DOHH2 (cell line): Measurements from ENCODE around the gene ANKRD9.

ENCODE experiments used
- H3F3A ChIP-seq: fragments of 200-600 bp; sonication (generic), shearing (Covaris generic); 2 replicates; pipeline ENCODE4 v1.6.0; 2016; ENCODE audit warnings: antibody characterized with exemption, mild to moderate bottlenecking; ENCODE audit not compliant: control insufficient read depth, insufficient read depth
- H3K27ac ChIP-seq: fragments of 200-600 bp; sonication (generic); 2 replicates; pipeline ENCODE4 v1.5.1; 2014; ENCODE audit warnings: low read depth, mild to moderate bottlenecking, low read length, moderate library complexity
- H3K27me3 ChIP-seq: fragments of 200-600 bp; sonication (generic); 2 replicates; pipeline ENCODE4 v1.6.1; 2014; ENCODE audit warnings: mild to moderate bottlenecking, low read length, mixed read lengths; ENCODE audit not compliant: control insufficient read depth
- H3K36me3 ChIP-seq: fragments of 200-600 bp; sonication (generic); 2 replicates; pipeline ENCODE4 v1.6.1; 2014; ENCODE audit warnings: mild to moderate bottlenecking, low read length, moderate library complexity, mixed read lengths; ENCODE audit not compliant: control insufficient read depth
- H3K4me1 ChIP-seq: fragments of 200-600 bp; sonication (generic); 2 replicates; pipeline ENCODE4 v1.6.1; 2014; ENCODE audit warnings: mild to moderate bottlenecking, low read length, mixed read lengths; ENCODE audit not compliant: control insufficient read depth
- H3K4me2 ChIP-seq: fragments of 200-600 bp; sonication (generic); 2 replicates; pipeline ENCODE4 v1.6.0; 2014; ENCODE audit warnings: mild to moderate bottlenecking, low read length, moderate library complexity
- H3K4me3 ChIP-seq: fragments of 200-600 bp; sonication (generic); 2 replicates; pipeline ENCODE4 v1.5.1; 2014; ENCODE audit warnings: mild to moderate bottlenecking, low read length, mixed read lengths
- H3K79me2 ChIP-seq: fragments of 200-600 bp; sonication (generic); 2 replicates; pipeline ENCODE4 v1.6.1; 2014; ENCODE audit warnings: mild to moderate bottlenecking, low read length, mixed read lengths; ENCODE audit not compliant: control insufficient read depth
- H3K9me2 ChIP-seq: fragments of 200-600 bp; sonication (generic); replicated peaks from 2 replicates; pipeline ENCODE4 v1.6.1; 2014; ENCODE audit warnings: mild to moderate bottlenecking, low read length, mixed read lengths; ENCODE audit not compliant: control insufficient read depth
- H3K9me3 ChIP-seq: fragments of 200-600 bp; sonication (generic); 2 replicates; pipeline ENCODE4 v1.6.1; 2014; ENCODE audit warnings: antibody characterized with exemption, low read length, mixed read lengths; ENCODE audit not compliant: control insufficient read depth, insufficient read depth
- H4K20me1 ChIP-seq: fragments of 200-600 bp; sonication (generic); 2 replicates; pipeline ENCODE4 v1.6.0; 2014; ENCODE audit warnings: low read depth, mild to moderate bottlenecking, antibody characterized with exemption, low read length, moderate library complexity; ENCODE audit not compliant: control insufficient read depth, insufficient read depth
- EZH2phosphoT487 ChIP-seq: fragments of 200-600 bp; sonication (generic); IDR thresholded peaks from 2 replicates; pipeline ENCODE4 v1.6.1; 2017; ENCODE audit warnings: borderline replicate concordance, mild to moderate bottlenecking, antibody characterized with exemption, low read length, moderate library complexity, mixed read lengths
- TF ChIP-seq, protein P1 (sequence below): fragments of 200-600 bp; sonication (generic); IDR thresholded peaks from one replicate; pipeline ENCODE4 v1.5.1; 2014; ENCODE audit warnings: antibody characterized with exemption, mild to moderate bottlenecking, low read depth, low read length; ENCODE audit not compliant: poor library complexity, severe bottlenecking

ANKRD9 gene

DNA sequence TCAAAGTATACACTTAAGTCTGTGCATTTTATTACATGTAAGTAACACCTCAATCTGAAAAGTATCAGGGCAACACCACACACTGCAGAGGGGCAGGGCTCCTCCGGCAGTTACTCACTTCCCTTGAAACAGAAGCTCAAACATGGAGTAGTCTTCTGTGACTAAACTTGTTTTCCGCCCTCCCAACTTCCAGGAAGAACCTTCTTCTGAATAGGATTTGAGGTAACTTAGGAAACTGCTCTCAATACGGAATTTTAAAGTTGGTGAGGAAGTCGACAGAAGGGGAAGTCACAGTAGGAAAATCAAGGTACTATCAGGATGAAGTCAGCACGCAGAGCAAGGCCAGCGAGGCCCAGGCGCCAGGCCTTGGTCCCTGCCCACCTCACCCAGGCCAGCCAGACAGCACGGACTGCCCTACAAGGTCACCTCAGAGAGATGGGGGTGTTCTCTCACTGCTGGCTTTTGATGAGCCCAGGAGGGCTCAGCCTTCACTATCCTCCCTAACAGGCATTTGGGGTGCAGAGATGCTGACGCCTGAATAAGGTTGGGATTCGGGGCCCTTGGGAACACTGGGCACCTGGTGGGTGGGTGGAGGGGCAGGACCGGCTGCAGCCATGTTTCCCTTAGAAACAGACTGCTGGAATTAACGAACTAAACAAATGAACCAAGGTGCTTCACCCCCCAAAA, 5.8 kb downstream of the ANKRD9 start:
- no peaks in the 10 kb centered on the region for H3K9me3 ChIP-seq
- H3K4me3 ChIP-seq: no peak overlapping the region
- no peaks in the 10 kb centered on the region for H3K9me2 ChIP-seq
- H3K4me1 ChIP-seq: no peaks in the 10 kb centered on the region
- H3F3A ChIP-seq: peaks cover 3% of the 10 kb centered on the region; the same call in 1 of the 2 replicates
- TF ChIP-seq, protein P1, sequence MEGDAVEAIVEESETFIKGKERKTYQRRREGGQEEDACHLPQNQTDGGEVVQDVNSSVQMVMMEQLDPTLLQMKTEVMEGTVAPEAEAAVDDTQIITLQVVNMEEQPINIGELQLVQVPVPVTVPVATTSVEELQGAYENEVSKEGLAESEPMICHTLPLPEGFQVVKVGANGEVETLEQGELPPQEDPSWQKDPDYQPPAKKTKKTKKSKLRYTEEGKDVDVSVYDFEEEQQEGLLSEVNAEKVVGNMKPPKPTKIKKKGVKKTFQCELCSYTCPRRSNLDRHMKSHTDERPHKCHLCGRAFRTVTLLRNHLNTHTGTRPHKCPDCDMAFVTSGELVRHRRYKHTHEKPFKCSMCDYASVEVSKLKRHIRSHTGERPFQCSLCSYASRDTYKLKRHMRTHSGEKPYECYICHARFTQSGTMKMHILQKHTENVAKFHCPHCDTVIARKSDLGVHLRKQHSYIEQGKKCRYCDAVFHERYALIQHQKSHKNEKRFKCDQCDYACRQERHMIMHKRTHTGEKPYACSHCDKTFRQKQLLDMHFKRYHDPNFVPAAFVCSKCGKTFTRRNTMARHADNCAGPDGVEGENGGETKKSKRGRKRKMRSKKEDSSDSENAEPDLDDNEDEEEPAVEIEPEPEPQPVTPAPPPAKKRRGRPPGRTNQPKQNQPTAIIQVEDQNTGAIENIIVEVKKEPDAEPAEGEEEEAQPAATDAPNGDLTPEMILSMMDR: no peak
- TF ChIP-seq EZH2phosphoT487: no peak
- H3K36me3 ChIP-seq: peaks cover 2% of the 10 kb centered on the region; the same call in 1 of the 2 replicates
- H3K79me2 ChIP-seq: no peaks in the 10 kb centered on the region
- H3K27me3 ChIP-seq: no peaks in the 10 kb centered on the region
- no peaks in the 10 kb centered on the region for H4K20me1 ChIP-seq
- H3K4me2 ChIP-seq: no peak overlapping the region
- no peak overlapping the region for H3K27ac ChIP-seq

DNA sequence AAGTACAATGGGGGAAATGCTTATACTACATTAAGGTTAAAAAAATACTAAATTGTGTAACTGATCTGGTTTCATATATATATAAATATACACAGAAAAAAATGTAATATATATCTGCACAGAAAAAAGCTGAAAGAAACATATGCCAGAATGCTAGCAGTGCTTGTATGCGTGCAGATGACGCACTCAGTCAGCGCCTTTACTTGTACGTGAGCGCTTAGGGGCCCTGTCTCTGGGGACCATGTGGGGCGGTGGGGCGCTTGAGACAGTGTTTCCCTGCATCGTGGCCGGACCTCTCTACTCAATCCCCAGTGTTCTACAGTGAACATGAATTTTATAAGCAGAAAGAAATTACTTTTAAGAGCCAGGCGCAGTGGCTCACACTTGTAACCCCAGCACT, 7.0 kb downstream of the ANKRD9 start:
- H3K9me3 ChIP-seq: no peaks in the 10 kb centered on the region
- H3K4me1 ChIP-seq: no peaks in the 10 kb centered on the region
- no peaks in the 10 kb centered on the region for H3K79me2 ChIP-seq
- H3K9me2 ChIP-seq: no peaks in the 10 kb centered on the region
- H3K4me3 ChIP-seq: no peak overlapping the region
- no peaks in the 10 kb centered on the region for H4K20me1 ChIP-seq
- no peak overlapping the region for H3K27ac ChIP-seq
- H3K4me2 ChIP-seq: no peak overlapping the region
- H3F3A ChIP-seq: peaks cover 3% of the 10 kb centered on the region; the same call in 1 of the 2 replicates
- no peaks in the 10 kb centered on the region for H3K27me3 ChIP-seq
- H3K36me3 ChIP-seq: peaks cover 8% of the 10 kb centered on the region; the same call in 1 of the 2 replicates
- no peak for TF ChIP-seq EZH2phosphoT487
- TF ChIP-seq, protein P1: no peak

DNA sequence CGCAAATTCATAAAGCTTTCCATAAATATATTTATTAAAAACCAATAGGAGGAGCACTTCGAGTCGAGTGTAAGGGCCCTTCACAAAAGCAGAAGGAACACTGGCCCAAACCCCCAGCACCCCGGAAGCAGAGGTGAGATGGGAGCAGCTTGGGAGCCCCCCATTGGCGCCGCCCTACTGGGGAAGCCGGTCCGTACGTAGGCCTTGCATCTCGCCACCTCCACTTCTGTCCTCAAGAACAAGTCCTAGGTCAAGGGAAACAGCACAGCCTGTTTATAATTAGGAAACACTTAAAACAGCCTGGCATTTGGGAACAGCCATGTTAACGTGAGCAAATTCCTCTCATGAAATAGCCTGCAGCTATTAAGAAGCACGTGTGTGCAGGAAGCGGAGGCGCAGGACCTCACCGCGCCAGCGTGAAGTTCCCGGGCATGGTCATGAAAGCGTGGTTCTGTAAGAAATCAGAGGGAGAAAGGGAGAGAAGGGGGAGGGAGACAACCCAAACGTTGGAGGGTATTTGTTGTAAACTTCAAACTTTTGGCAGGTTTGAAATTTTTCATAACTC, 7.7 kb downstream of the ANKRD9 start:
- Histone ChIP-seq H3K9me2 (no peaks in the 10 kb centered on the region), H3K9me3 (no peaks in the 10 kb centered on the region), H3K4me1 (no peaks in the 10 kb centered on the region), H3K27me3 (no peaks in the 10 kb centered on the region), H3K4me3 (no peak overlapping the region), H3K79me2 (no peaks in the 10 kb centered on the region), H3K27ac (no peak overlapping the region), H3F3A (peaks cover 3% of the 10 kb centered on the region; the same call in 1 of the 2 replicates), H3K4me2 (no peak overlapping the region), H3K36me3 (peaks cover 8% of the 10 kb centered on the region; the same call in 1 of the 2 replicates), H4K20me1 (no peaks in the 10 kb centered on the region)
- TF ChIP-seq EZH2phosphoT487: no peak
- TF ChIP-seq, protein P1: peak; percentile 42
